OCI-M2 (cell line): Measurements from ENCODE around the gene UROS.

Experiments used
- DNase-seq: peaks from one replicate; lab custom pipeline; 2025; ENCODE audit not compliant: unreplicated experiment; lab: John Stamatoyannopoulos, UW

The UROS gene

DNA sequence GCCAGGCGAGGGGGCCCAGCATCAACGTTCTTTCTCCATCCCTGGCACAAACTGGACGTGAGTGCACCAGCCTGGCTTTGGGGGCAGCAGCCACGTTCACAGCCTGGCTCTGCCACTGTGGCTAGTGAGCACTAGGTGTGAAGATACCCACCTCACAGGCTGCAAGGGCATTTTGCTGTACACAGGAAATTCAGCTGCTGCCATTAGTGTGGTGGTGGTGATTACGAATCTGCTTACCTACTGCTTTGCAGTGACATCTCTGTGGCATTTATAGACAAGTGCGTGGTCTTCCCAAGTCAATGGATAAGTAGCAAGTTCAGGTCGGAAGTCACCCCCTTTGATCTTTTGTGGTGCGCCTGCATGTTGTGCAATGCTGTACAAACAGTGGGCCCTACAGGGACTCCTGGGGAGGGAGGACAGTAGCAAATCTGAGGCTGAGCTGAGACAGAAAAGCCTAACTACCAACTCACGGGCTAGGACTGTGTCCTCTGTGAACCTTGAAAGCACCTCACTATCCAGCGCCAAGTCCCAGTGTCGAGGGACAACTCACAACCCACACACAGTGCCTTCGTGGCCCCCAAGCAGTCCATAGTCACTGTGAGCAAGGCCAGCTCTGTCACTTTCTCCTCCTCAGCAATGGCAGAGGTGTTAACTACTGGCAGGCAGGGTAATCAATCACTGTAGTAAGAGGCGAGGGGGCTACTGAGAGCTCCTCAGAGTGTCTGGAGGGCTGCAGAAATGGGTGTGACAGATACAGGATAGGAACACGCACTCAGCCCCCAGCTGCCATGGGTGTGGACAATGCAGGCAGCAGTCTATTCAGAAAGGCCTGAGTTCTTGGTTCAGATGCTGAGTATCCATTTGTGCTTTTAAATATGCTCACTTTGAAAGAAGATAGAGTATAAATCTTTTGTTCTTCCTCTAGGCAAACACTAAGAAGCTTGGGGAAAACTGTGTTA lies 30.4 kb downstream of the UROS start:
- no peak for DNase-seq

DNA sequence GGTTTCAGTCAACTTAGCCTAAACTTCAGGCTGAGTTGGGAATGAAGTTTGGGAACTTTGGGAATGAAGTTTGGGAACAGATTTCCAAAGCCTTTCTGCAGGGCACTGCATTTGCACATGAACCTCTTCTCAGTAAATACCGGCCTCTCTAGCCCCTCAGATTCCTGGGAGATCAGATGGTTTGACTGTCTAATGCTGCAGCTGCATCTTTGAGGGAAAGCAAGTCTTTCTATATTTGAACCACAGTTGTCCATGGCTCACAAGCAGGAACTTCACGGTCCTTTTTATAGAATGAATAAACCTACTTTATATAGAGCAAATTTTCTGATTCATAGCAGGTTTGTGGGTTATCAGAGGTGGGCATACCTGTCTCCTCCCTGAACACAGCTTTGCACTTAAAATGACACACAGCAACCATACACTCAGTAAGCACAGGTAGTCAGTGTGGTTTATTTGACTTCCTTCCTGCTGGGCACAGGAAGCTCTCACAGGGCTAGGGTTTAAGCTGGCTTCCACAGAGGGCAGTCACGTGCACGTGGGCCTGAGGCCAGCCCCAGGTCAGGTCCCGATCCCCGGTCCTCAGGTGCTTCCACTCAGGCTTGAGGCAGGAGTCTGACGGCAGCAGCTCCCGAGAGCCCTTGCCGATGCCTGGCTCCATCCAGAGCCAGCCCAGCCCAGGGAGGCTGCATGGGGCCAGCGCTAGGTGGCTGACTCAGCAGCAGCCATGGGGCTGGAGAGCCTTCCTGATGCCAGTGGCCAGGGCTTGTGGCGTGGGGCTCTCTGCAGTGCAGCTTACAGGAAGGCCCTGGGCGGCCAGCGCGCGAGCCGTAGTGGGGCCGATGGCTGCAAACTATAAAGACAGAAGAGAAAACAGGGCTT lies 34.7 kb downstream of the UROS start:
- no peak for DNase-seq

DNA sequence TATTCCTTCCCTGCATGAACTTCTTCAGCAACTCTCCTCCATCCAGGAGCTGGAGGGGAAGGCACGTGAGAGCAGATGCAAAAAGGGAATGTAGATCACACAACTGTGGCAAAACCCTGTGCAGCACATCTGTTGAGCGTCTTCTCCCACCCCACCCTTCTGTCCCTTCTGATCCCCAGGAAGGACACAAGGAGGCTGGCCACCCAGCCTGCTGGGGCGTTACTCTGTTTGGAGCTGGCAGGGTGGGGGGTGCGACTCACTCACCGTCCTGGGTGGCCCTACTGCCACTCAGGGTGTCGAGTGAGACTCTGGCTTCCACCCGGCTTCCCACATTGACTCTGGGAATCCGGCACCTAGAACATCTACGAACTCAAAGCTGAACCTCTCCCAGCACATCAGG lies 37.3 kb downstream of the UROS start:
- no peak for DNase-seq

DNA sequence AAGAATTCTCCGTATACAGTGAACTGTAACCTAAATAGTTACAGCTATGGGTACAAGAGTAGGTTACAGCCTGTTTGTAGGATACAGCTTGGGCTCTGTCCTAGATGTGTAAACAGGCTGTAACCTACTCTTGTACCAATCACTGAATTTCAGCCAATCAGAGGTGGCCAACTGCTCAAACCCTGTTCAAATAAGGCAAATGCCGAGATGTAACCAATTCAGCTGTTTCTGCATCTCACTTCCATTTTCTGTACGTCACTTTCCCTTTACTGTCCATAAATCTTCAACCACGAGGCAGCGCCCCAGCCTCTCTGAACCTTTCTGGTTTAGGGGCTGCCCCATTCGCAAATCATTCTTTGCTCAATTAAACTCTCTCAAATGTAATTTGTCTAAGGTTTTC lies 39.1 kb downstream of the UROS start:
- DNase-seq, result no peak

DNA sequence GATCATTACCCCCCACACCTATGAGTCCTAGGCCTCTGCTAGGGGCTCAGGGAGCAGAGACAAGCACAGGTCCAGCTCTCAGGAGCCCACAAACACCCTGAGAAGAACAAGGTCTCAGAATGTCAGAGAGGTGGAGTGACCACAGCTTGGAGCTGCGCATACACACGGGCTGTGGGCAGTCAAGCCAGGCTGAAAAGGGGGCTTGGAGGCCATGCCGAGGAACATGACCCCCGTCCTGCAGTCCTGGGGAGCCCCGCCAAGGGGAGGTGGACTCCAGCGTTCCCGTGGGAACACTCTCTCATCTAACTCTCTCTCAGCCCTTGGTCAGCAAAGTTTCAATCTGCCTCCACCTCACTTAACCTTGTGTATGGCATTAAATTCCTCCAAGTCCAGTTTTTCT lies 39.6 kb downstream of the UROS start:
- DNase-seq, result no peak

DNA sequence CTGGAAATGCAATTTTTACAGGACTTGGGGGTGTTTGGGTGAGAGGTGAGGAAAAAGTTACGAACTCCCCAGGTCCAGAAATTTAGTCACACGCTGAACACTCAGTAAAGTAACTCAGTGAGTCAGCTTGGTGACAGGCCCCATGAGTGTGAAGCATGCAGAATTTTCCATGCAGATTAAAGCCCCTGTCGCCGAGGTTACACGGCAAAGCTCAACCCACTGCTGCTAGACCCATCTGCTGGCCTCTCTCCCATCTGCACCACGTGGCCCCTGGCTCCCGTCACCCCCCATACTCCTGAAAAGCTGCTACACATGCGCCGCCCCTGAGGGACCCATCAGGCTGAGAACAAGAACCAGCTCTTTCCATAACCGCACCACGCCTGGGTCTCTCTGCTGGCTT lies 40.4 kb downstream of the UROS start:
- DNase-seq, result no peak

DNA sequence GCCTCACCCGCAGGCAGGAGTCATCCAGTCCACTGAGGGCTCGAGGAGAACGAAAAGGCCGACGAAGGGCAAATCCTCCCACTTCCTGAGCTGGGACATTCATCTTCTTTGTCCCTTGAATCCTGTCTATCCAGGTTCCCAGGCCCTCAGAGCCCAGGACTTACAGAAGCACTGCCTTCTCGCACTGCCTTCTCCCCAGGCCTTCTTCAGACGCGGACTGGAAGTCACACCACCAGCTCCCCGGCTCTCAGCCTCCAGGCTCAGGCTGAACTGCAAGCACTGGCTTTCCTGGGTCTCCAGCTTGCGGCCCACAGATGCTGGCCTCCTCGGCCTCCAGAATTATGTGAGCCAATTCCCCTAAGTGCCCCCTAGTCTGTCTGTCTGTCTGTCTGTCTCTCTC lies 41.0 kb downstream of the UROS start:
- DNase-seq, result no peak

DNA sequence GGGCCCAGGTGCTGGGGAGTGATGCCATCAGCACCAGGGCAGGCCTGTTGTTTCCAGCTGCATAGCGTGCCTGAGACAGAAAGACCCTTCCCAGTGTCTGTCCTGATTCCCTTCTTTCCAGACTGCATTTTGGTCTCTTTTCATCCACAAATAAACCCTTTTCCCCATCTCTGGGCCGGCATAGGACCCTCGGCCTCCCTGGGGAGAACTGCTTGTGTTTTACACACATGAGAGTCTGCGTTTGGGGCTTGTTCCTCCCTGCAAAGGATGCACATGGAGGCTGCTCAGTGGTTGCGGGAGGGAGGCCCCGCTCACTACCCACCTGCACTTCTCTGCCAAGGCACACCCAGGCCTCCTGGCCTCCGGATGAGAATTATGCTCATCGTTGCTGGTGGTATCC lies 41.7 kb downstream of the UROS start:
- DNase-seq, result no peak

DNA sequence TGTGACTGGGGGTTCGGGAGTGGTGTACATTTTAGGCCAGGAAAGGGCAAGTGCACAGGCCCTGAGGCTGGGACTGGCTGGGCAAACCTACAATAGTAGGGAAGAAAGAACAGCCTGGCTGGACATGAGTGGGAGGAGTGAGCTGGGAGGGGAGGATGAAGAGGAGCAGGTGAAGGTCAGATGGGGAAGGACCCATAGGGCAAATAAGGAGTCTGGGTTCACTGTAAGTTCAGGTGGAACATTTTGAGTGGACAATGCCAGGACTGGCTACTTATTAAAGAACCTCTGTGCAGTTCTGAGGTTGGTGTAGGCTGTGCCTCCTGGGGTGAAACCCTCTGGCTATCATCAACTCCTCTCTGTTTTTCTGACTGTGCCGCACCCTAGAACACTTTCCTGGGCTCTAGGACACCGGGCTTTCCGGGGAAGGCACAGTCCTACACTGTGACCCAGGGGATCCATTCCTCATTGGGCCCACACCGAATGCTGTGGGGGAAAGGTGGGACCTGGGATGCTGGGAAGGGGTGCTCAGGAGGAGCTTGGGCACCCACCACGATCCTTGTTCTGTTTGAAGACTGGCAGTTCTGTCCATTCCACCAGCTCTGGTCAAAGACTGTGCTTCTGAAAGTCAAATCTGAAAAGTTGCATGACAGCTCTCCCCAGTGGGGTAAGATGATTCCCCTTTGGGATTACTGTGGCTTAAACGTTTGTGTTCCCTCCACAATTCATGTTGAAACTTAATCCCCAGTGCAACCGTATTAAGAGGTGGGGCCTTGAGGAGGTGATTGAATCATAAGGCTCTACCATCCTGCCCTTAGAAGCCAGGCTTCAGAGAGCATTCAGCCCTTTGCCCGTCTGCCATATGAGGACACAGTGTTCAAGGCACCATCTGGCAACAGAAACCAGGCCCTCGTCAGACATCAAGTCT lies 43.4 kb downstream of the UROS start:
- no peak for DNase-seq

DNA sequence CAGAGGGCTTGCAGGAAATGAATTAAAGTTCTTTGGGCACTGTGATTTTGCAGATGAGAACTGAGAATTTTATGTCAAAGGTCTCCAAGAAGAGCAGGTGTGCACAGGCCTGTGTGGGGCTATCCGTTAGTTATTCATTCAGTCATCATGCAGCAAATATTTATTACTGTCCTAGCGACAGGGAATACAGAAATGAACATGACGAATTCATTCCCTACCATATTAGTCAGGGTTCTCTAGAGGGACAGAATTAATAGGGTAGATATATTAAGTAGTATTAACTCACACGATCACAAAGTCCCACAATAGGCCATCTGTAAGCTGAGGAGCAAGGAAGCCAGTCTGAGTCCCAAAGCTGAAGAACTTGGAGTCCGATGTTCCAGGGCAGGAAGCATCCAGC lies 44.5 kb downstream of the UROS start:
- no peak for DNase-seq

DNA sequence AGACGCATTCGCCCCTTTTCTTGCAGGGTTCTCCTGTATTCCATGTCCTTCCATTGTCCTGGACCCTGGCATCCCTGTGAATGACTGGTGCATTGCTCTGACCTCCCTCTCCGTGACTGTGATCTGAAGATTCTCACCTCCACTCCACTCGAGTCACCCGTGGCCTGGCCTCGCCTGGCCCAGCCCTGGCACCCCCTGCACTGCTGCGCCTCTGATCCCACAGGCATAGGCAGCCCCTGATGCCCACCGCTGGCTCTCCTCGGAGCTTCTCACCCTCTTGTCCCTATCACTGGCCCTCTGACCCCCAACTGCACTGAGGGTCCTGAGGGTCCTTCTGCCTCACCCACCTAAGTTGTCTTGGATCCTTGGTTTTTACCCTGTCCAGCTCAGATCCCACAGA lies 45.3 kb downstream of the UROS start:
- DNase-seq, result no peak

DNA sequence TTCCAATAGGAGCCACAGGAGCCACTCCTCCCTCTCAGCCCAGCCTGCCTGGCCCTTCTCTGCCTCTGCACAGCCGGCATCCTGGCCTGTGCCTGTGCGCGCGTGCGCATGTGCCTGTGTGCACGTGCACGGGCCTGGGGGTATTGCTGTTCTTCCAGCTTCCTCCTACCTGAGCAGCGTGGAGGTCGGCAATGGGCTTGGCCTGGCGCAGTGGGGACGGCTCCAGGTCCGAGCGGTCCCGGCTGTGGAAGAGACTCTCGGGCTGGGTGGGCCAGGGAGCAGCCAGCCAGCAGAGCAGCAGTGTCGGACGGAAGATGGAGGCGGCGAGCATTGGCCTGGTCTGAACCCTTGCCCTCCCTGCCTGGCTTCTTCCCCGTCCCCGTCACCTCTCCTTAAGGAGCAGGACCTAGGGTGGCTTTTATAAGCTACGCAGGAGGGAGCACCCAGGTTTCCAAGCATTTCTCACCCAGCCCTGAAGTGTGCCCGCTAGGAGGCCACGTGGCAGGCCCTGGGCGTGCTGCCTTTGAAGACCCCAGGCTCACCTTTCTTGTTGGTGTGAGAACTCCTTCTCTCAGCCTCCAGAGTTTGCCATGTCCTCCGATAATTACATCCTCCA lies 47.5 kb downstream of the UROS start, which contains the start of gene MMP21:
Gene MMP21 (minus strand): TSS at position 331 of the 616 bp plus-strand sequence. CDS start 0 bp downstream, at position 331.
- DNase-seq, result no peak

DNA sequence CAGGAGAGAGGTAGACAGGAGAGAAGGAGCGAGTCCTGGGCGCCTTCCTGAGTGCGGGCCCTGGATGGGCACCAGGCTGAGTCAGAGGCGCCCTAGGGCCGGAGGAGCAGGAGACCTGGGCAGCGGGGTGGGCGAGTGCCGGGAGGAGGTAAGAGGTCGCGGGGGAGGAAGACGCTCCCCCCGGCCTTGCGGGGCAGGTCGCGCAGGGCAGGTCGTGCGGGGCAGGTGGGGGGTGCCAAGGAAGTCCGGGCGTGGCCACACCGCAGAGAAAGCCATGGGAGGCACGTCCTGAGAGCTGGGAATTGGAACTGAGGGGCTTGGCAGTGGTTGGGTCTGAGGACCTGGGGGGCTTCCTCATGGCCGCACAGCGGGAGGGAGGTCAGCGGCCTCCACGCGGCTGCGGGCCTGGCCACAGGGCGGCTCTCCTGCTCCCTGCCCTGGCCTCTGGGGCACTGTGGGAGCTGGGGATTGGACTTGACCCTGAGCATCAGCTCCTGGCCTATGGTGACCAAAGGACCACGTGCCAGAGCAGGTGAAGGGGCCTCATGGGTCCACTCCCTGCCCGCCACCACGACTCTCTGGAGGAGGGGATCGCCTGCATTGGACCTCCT lies 48.4 kb downstream of the UROS start:
- DNase-seq, result no peak

DNA sequence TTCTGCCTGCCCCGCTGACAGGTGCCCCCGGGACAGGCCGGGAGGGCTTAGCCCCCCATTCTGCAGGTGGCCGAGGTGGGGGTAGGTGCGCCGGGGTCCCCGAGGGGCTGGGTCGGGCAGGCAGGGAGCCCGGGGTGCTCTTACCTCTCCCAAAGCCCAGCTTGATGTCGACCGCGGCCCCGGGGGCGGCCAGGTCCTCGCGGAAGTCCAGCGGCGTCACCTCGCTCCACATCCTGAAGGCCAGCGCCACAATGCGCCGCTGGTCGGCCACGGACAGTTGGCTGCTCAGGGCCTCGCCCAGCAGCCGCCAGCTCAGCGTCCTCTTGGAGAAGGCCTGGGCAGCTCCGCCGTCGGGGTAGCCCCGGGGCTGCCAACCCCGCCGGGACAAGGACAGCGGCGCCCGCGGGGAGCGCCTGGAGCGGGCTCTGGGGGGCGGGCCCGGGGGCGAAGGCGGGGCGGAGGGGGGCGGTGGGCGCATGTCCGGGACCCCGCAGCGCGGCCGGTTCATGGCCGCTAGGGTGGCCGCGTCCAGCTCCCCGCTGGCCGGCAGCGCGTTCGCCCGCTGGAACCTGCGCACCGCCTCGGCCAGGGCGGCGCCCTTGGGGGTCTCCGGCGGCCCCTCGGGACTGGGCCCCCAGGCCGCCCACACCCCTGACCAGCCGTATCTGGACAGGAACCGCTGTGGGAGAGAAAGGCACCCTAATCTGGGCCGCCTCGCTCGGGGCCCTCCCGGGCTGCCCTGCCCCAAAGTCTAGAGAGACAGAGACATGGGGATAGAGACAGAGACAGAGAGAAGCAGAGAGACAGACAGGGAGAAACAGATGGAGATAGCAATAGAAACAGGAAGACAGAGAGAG lies 49.1 kb downstream of the UROS start:
- DNase-seq, result no peak

DNA sequence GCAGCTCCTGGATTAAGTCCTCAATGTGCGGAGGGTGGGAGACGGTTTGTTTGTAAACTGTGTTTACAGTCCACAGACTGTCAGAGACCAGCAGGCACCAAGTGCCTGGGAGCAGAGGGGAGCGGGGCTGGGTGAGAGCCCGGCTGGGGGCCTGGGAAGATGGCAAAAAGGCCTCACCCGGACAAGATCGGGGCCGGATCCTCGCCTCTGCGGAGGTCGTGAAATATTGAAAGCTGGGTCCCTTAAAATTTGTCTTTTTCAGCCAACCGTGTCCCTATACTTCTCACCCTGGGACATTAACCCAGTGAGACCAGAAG lies 50.2 kb downstream of the UROS start:
- DNase-seq, result no peak

DNA sequence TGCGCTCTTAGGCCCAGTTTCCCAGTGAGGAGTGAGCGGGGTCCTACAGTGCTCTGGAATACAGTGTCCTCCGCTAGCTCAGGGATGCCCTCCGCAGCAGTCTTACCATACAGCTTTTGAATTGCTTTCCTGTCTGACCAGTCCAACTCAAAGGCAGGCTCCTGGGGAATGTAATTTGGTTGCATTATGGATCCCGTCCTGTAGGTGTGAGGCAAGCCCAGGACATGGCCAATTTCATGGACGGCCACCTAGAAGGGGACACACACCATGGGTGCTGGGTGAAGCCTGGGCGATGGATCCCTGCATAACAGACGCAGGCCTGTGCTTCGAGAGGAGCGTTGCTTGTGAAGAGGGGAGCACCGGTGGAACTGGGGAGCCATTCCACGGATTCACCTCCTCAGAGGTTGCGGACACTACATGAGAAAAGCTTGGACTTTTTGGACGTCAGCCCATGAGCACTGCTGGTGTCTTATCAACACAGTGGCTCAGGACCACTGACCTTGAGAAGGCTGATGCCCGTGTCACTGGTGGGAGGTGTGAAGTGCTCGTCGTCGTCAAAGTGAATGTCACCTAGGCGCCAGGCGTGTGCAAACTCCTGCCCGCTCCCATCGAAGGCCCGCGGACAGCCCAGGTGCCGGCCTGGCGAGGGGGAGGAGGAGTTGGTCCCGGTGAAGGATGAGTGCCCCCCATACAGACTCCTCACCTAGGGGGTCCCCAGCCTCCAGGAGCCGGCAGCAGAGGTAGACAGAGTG lies 50.8 kb downstream of the UROS start:
- DNase-seq, result no peak

DNA sequence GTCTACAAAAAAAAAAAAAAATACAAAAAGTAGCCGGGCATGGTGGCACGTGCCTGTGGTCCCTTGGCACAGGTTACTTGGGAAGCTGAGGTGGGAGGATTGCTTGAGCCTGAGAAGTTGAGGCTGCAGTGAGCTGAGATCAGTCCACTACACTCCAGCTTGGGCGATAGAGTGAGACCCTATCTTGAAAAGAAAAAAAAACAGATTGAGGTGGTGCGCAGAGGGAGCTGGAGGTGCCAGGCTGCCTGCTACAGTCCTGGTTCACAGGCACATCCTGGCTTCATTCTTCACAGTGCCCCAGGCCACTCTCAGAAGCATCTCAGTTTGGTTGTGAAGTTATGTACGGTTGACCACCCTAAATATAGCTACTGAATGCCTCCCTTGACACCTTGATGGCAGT lies 52.2 kb downstream of the UROS start:
- DNase-seq, result no peak

DNA sequence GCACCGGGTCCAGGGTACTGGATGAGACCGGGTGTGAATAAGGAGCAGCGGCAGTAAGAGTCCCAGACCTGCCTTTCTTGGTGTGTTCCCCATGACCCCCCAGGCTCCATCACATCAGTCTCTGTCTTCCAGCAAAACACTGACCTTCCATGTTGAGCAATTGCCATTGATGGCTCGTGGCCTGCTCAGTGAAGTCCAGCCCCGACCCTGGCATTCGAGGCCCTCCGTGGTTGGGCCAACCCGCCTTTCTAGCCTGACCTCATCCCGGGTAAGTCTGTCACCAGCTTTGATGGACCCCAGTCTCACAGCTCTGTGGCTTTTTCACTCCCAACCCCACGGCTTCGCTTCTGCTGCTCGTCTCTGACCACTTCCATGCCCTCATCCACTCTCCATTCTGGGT lies 53.9 kb downstream of the UROS start:
- DNase-seq, result no peak
